ENCODE results near the gene TMA7.
A peak's percentile ranks its signal among the peaks of the same experiment; 100 is the strongest.

Gene TMA7

GRCh38 chr3:48423241-48423882 is 16.7 kb upstream of the TMA7 start:
- no peak for DNase-seq (ENCODE audit: low spot score)

DNA sequence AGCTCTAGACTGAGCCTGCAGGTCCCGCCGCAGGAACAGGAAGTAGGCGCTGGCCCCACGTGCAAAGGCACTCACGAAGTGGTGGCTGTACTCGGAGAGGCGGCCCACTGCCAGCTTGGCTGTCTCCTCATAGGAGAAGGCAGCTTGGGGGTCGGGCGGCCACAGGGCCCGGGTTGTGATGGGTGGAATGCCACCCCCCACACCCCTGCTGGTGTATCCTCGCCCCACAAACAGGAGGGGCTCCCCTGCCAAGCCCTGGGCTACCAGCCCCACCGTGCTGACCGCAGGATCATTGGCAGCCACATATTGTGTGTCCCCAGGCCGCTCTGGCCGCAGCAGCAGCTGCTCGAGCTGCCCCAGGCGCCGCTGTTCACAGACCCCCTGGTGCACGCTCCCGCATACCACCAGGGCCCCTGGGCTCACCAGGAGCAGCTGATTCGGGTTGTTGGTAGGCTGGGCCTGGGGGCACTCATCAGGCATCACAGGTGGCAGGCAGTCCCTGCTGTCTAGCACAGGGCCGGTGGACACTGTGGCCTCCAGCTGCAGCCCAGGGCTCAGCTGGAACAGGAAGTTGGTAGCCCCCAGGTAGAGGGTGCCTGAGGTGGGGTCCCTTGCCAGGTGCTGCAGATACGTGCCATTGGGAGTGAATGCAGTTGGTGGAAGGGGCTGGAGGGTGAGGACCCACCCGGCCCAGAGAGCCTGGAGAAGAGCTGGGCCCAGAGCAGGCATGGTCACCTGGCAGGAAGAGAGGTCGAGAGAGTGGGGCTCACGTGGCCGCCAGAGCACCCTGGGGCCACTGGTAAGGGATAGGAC is 16.0 kb upstream of the TMA7 start:
- no peak for DNase-seq (ENCODE audit: low spot score)

GRCh38 chr3:48425281-48425812 is 14.7 kb upstream of the TMA7 start:
- no peak for DNase-seq (ENCODE audit: low spot score)

DNA sequence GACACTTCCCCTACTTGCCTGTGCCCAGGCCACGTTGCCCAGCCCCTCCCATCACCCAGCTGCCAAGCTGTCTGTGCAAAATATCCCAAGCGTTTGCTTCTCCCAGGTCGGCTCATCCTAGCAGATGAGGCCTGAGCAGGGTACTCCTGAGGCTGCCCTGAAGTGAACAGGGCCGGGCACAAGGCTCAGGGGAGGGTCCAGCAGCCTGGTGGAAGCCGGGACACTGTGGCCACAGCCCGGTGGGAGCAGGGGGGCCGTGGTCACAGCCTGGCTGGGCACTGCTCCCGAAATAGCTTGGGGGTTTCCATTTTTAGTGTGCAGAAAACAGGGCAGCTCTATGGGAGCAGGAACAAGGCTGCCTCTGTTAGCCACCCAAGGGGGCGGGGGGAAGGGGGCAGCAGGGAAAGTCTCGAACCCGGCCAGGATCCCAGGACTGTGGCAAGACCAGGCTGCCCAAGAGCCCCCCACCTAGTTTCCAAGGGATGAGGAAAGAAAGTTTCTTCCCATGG is 13.6 kb upstream of the TMA7 start:
- DNase-seq (ENCODE audit: low spot score), result no peak

DNA sequence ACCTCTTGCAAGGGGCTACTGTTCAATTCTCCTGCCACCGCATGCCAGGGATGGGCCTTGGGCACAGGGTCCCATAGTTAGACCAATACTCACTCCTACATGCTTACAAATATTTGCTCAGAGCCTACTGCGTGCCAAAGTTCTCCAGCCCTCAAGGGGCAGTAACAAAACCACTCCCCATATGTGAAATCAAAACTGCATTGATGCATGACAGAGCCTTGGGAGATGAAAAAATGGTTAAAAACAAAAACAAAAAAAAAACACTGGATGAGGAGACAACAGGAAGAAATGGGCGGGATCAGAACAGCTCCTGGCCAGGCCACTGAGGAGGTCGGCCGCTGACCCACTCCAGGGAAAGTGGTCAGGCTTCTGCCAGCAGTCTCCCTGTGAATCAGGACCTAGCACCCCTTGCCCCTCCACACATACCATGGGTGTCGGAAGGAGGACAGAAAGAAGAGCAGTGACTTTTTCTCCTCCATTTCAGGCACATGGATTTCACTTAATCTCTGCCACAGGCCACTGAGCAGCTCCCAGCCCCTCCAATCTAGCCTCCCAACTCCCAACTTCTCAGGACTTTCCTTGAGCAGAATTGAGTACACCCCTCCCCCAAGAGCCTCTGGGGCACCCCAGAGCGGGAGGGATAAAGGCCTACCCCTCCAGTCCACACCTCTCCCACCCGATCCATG is 13.0 kb upstream of the TMA7 start:
- DNase-seq (ENCODE audit: low spot score), result no peak

GRCh38 chr3:48427630-48427962 is 12.5 kb upstream of the TMA7 start:
- DNase-seq (ENCODE audit: low spot score), result no peak

DNA sequence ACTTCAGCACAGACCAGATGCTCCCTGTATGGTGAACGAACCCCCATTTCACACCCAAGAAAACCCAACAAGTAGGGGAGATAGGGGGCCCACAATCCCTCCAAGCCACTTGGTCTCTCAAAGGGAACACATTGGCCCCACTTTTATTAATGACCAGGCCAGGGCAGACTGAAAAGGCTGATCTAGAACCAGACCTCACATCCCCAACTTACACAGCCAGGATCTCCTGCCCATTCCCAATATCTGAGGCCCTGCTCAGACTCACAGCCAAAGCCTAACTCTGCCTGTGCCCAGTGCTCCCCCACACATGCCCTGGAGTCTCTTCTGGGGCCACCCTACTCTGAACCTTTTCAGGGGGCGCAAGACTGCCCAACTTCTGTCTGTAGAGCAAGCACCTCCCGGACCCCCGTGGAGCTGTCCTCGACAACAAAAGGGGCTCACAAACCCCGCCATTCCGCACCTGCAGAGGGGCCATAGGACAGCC is 11.9 kb upstream of the TMA7 start:
- no peak for DNase-seq (ENCODE audit: low spot score)

GRCh38 chr3:48428572-48429316 is 11.3 kb upstream of the TMA7 start:
- DNase-seq (ENCODE audit: low spot score), result no peak

DNA sequence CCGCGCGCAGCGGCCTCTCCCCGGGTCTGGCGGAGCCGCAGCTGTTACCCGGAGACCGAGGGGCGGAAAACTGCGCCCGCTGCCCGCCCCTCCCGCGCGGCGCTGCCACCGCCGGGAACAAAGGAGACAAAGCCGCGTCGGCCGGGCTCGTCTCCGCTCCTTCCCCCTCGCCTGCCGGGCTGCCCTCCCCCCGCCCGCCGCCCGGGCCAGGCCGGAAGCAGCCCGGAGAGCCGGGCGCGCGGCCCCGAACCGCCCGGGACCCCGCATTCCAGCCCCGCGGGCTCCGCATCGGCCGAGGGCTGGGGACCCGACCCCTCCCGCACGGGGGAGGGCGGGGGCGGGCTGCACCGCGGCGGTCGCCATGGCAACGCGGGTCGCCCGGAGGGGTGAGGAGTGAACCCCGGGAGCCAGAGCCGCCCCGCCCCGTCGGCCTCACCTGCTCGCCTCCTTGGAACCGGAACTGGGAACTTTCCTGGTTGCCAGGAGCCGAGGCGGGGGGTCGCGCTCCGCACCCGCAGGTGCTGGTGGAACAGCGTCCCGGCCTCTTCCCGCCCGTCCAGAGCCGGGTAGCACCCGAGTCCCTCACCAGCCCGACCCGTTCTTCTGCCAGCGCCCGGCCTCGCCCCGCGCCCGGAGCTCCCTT is 10.6 kb upstream of the TMA7 start:
- no peak for DNase-seq (ENCODE audit: low spot score)

DNA sequence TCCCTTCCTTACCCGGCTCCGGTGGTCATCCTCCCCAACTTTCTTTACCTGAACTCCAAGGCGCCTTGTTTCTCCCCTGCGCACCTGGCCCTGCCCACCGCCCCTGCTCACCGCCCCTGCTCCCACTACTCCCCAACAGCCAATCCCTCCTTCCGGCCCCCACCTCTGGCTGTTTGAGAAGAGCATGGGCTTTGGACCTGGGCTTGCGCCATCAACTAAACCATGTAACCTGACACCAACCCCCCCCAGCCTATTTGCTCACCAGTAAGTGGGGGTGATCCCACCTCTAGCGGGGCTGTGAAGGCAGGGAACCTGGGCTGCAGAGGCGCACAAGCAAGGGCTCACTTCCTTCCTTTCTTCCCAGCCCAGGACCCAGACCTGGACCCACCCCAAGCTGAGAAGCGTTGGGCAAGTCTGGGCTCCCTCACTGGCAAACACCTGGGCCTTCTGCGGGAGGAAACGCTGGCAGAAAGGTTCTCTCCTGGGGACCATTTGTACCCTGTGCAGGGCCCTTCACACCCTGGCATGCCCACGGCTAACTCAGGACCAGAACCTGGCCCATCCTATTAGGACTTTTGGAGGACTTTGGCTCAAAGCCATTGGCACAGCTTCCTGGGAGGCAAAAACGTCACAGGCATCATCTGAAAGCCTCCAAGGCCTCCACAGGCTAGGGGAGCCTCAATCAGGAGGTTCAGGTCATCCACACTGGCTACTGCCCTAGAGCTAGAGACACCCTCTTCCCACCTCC is 9.9 kb upstream of the TMA7 start, which contains the start of gene PLXNB1:
TSS of gene PLXNB1 (minus strand) at position 127 of the 748 bp plus-strand sequence. CDS start 5,475 bp downstream, outside the sequence.
- no peak for DNase-seq (ENCODE audit: low spot score)

- DNase-seq (ENCODE audit: low spot score), result no peak
These were observed 9.4 kb upstream of the TMA7 start for GRCh38 chr3:48430708-48431101.

- no peak for DNase-seq (ENCODE audit: low spot score)
These were observed 8.6 kb upstream of the TMA7 start for GRCh38 chr3:48431224-48432029.

DNA sequence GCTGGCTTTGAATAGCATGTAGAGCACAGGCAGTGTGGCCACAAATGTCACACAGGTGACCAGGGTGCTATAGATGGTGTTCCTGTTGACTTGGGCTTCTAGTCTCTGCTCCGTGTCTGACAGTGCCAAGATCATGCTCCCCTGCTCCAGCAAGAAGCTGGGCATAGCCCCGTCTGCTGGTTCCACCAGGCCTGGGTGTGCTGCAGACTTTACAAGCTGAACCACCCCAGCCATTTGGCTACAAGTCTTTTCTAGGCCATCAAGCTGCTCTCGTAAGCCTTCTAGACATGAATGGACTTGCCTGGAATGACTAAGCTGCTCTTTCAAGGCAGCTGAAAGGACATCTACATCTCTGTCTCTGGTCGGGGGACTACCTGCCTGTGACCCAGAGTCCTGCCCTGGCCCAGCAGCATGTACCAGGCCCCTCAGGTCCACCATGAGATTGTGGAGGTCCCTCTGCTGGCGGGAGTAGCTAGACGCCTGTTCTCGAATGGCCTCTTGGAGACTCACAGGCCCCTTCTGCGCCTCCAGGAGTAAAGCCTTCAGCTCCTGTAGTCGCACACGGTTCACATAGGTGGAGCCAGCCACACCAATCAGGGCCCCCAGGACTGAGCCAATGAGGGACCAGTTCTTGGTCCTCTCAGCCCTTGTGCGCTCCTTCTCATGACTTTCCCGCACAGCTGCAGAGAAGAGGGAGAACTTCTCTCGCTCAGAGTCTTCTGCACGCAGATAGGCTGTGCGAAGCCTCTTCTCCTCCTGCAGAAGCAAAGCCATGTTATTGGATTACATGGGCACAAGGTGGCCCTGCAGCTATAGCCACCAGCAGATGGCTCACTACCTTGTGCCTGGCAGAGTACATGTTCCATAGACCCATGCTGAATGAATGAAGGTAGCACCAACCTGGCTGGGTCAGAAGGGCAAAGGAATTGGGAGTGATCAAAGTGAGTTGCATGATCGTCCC is 7.4 kb upstream of the TMA7 start:
- DNase-seq (ENCODE audit: low spot score), result no peak

- DNase-seq (ENCODE audit: low spot score), result no peak
These were observed 6.5 kb upstream of the TMA7 start for GRCh38 chr3:48433472-48434118.

- peak; percentile 41 for DNase-seq (ENCODE audit: low spot score)
These were observed 5.3 kb upstream of the TMA7 start for GRCh38 chr3:48434591-48435222.

DNA sequence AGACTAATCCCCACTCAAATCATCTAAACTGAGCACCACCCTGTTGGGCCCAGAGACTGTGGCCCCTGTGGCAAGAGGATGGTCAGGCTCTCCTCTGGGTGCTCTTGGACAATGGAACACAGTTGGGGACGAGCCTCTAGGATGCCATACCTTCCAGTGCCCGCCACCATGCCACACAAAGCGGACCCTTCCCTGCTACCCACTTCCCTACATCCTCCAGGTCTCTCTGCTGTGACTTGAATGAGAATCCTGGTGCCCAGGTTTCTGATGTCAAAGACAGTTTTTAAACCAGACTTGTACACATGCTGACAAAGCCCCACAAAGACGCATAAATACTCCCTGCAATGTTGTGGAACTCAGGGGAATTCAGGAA is 4.8 kb upstream of the TMA7 start:
- DNase-seq (ENCODE audit: low spot score), result no peak

DNA sequence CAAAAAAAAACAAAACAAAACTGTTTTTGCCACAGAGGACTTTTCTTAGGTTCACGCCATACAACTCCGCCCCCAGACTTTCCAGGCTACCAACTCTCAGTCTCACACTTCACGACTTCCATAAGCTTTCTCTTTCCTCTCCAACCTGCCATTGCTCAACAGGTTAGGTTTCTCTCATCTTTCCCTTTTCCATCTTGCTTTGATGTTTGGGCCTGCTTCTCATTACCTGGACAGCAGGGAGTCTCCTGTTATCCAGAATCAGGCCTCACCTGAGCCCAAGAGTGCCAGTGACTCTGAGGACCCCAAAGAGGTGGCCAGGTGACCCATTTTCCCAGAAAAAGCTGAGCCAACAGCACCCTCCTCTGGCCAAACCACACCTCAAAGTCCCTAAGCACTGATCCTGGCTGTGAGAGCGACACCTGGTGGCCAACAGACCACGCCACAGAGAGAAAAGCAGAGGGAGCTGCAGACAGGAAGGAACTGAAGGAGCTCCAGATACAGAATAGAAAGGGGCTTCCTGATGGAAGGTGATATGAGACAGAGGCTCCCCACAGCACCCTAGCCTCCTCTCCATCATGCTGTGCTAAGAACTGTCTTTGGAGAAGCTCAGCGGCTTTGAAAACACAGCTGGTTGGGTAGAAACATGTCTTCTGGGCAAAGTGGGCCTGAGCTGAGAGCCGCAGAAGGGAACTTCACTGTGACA is 4.1 kb upstream of the TMA7 start:
- peak; percentile 87 for DNase-seq (ENCODE audit: low spot score)

Measured in hematopoietic multipotent progenitor cell treated with erythropoietin and hydrocortisone succinate and interleukin-3 and kit ligand, for 15 days (in vitro differentiated cells).